NCI-H82 treated with DMSO at 0.1 percent for 48 hours (cell line): ENCODE results near the gene SULT1A2.
A peak's percentile ranks its signal among the peaks of the same experiment; 100 is the strongest.
"Not testable (repeated sequence)": the region's sequence is repeated elsewhere in the genome, so short reads cannot be mapped to it uniquely, and the experiment has no call there.

Experiments used
- DNase-seq: peaks from one replicate; lab custom pipeline; 2025; ENCODE audit not compliant: unreplicated experiment; lab: John Stamatoyannopoulos, UW

The SULT1A2 gene

DNA sequence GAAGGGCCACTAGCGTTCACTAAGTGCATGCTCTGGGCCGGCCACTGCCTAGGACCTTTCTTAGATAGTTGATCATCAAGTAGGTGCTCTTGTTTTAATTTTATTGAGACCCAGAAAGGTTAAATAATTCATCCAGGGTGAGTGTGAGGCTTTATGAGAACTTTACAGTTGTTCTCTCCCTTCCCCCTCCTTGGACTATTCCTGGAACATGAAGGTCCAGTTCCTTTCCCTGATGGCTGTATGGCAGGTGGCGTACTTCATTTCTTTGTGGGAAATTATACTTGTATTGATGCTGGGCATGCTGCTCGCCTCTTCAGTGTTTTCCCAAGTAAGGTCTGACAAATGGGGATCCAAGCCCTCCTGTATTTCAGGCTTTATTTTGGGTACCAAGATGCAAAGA is 34.7 kb downstream of the SULT1A2 start:
- no peak for DNase-seq

DNA sequence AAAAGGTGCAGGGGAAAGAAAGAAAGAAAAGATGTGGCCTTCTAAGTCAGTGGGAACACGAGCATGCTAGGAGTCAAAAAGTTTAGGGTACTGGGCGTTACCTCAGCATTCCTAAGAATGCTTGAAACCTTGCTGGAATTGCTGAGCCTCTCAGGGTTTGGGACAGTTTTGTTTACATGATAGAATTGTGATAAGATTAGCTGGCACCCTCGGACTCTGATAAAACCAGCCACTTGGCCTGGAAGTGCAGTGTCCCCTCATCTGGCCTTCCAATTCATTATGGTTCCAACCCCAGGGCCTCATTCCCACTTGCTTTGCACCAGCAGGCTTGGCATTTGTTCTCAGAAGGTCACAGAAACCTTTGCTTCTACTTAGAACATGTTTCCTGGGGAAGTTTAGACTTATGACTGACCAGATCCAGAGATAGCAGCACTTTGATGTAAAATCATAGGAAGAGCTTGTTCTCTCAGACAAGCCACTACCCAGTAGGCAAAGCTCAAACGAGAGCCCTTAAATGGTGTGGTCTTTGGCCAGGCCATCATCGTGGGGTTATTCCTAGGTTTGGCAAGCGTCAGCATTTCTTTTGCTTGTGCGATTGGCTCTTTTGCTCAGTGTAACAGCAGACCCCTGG is 35.2 kb downstream of the SULT1A2 start:
- no peak for DNase-seq

DNA sequence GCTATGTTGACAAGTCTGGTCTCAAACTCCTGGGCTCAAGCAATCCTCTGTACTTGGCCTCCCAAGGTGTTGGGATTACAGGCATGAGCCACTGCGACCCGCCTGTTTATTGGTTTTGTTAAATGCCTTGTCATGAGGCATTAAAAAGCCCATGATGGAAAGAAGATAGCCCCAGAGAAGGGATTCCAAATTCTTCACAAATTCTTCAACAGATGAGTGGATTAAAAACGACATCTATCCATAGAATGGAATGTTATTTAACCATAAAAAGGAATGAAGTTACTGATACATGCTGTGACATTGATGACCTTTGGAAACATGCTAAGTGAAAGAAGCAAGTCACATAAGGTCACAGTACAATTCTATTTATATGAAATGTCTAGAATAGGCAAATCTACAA is 38.4 kb downstream of the SULT1A2 start:
- DNase-seq: no peak

DNA sequence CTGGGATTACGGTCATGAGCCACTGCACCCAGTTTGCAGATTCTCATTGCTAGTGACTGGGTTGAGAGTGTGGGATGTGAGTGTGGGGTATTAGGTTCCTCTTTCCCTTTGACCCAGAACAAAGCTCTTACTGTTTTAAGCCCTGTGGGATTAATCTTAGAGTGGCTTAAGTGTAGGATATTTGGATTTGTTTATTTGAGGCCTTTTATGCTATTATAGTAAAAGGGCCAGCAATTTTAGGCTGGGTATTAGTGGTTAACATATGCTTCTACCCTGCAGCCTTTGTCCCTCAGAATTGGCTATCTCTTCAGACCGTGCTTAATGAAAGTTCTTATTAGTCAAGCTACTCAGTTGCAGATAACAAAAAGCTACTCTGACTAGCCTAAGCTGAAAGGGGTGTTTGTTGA is 39.9 kb downstream of the SULT1A2 start:
- peak; percentile 83 for DNase-seq

DNA sequence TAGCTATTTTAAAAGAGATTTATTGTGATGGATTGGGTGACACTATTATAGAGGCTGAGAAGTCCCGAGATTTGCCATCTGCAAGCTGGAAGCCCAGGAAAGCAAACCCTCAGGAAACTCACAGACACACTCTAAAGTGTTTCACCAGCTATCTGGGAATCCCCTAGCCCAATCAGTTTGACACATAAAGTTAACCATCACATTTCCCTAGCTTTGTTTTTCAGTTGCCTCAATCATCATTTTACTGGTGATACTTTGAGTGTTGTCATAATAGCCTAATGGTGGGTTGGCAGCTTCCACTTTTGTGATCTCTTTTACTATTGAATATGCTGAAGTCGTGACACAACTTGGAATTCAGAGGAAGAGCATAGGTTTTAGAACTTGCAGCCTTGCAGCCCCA is 41.3 kb downstream of the SULT1A2 start:
- DNase-seq: no peak

DNA sequence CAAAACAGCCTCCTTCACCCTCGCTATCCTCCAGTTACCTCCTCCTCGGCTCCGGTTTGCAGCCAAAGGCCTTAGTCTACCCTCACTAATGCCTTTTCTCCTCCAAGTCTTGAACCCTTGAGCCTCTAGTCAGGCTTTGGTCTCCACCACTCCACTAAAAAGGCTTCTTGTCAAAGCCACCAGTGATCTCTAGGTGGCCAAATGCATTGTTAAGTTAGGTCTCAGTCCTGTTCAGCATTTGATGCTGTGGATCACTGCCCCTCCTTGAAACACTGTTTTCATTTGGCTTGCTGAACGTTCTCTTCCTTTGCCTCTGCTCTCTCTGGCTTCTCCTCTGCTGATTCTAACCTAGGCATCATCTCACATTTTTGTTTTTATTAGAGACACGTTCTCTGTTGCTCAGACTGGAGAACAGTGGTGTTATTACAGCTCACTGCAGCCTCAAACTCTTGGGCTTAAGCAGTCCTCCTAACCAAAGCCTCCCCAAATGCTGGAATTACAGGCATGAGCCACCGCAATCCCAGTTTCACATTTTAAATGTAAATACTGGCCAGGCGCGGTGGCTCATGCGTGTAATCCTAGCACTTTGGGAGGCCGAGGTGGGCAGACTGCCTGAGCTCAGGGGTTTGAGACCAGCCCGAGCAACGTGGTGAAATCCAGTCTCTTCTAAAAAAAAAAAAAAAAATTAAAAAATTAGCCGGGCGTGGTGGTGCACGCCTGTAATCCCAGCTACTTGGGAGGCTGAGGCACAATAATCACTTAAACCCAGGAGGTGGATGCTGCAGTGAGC is 42.0 kb downstream of the SULT1A2 start:
- DNase-seq: no peak

DNA sequence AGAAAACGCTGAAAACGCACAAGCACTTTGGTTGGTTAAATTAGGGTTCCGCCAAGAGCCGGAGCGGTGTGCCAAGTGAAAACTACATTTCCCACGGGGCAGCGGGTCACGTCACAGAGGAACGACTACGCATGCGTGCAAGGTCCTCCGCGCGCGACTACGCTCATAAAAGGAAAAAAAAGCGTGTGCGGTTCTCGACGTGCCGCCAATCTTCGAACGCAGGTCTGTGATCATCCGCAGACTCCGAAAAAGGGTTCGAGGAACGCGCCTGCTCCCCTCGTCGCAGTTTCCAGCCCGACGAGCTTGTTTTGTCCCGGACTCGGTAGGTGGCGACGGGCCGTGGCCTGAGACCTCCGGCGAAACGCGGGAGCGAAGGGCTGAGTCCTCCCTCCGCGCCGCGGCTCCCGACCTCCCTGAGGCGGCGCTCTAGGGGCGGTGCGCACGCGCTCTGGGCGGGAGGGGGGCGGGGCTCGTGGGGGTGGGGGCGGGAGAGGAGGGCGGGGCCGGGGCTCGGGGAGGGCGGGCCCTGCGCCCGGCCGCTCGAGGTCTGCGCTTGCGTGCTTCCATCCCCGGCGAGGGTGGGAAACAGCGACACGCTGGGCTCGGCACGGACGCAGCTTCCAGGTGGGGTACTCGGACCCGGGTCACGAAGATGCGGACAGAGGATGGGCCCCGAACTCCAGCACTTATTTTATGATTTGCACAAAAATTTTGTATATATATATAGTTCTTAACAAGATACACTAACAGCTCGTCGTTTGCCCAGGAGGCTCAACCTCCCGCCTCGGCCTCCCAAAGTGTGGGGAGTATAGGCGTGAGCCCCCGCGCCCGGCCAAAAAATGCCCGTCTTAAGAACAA is 42.8 kb downstream of the SULT1A2 start, which contains the start of gene SGF29:
Gene SGF29, plus strand, starts transcription at position 145 of the 858 bp plus-strand sequence. CDS start 27,150 bp downstream, outside the sequence.
- peak; percentile 76 for DNase-seq

DNA sequence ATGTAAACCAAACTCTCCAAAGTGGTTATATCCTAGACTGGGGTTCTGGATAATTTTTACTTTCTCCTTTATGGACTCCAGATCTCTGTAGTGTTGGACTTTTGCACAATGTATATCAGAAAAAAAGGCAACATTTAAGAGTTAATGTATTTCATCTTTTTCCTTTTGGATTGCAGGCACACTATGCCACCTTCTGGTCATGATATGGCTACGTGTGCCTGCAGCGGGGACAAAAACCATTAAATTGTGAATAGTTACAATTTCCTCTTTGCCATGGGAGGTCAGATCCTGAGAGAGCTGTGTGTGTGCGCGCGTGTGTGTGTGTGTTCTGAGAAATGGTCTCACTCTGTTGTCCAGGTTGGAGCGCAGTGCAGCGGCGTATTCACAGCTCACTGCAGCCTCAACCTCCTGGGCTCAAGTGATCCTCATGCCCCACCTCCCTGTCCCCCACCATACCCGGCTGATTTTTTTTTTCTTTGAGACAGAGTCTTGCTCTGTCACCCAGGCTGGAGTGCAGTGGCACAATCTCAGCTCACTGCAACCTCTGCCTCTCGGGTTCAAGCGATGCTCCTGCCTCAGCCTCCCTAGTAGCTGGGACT is 47.5 kb downstream of the SULT1A2 start:
- DNase-seq: no peak

DNA sequence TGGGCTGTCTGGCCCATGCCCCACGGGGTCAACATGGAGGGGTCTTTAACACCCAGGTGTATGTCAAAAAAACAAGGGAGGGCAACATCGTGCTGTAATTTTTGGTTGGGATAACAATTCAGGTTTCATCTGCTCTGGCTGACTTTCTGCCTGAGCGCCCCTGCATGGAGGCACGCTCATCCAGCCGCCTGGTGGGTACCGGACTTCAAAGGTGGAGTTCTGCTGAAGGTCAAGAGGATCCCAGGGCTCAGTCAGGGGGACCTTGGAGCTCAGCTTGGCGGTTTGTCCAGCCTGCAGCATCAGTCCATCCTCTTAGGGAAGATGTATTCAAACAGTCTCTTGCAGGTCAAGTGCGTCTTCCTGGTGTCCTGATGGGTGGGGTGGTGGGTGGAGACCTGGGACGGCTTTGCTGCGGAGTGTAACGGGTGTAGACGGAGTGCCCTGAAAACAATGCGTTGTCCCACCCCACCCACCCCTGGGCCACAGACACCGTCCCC is 48.5 kb downstream of the SULT1A2 start:
- DNase-seq: no peak

DNA sequence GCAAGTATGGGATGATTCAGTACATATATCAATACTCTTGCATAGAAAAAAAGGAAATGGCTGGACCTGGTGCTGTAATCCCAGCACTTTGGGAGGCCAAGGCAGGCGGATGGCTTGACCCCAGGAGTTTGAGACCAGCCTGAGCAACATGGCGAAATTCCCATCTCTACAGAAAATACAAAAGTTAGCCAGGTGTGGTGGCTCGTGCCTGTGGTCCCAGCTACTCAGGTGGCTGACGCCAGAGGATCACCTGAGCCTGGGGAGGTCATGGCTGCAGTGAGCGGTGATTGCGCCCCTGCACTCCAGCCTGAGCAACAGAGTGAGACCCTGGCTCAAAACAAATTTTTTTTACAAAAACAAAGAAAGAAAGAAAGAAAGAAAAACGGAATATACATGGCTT is 50.2 kb downstream of the SULT1A2 start:
- DNase-seq: no peak

DNA sequence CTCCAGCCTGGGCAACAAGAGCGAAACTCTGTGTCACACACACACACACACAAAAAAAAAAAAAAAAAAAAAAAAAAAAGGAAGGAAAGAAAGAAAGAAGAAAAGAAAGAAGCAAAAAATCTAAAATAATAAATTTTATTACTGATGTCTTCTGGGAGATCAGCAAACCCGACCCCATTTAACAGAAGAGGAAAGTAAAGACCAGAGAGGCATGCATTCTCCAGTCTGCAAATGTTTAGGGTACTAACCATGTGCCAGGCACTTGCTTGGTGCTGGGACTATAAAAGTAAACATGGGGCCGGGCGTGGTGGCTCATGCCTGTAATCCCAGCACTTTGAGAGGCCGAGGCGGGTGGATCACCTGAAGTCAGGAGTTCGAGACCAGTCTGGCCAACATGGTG is 50.9 kb downstream of the SULT1A2 start:
- not testable (repeated sequence) for DNase-seq

DNA sequence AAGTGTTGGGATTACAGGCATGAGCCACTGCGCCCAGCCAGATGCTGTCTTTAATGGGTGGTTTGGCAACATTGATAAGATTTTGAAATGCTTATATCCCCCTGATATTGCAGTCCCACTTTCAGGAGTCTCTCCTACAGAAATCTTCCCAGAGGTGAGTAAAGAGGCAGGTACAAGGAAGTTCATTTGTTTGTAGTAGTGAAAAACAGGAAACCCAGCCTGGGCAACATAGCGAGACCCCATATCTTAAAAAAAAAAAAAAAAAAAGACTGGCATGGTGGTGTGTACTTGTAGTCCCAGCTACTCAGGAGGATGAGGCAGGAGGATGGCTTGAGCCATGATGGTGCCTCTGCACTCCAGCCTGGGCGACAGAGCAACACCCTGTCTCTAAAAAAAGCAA is 51.9 kb downstream of the SULT1A2 start:
- no peak for DNase-seq

DNA sequence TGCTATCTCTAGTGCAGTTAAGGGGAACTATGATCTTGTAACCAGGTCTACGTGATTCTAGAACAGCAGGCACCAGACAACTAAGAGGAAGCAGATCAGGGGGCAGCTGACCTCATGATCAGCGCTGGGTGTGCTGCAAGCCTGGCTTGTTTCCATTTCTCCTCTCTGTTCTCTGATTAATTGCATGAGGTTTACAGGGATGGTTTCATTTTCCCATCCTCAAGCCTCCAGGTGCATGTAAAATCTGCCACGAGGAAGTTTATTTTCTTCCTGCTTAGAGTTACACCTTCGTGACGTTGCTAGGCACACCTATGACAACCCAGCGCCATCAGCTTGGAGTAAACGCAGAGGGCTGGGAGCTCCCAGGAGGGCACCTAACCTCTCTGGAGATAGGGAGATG is 53.8 kb downstream of the SULT1A2 start:
- no peak for DNase-seq

DNA sequence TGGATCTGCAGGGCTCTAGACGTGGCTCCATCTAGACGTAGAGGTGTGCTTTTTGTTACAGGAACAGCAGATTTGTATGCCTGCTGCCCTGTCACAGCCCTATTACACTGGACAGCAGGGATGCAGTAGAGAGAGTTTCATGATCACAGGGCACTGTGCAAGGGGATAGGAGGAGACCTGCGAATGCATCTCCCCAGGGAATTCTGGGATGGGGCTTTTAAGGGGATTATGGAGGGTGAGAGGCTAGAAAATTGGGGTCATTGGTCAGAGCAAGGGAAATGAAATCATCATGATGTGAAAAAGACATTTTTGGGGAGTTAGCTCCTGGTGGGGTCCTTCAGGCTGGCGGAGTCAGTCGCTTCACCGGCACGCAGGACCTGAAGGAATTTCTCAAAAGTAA is 54.2 kb downstream of the SULT1A2 start:
- DNase-seq: no peak
